WTC11 (cell line): ENCODE measurements around the gene CPT1A.

ENCODE experiments used
- CREB1 ChIP-seq: sonication (generic); formaldehyde crosslinking; IDR thresholded peaks from 2 replicates; pipeline ENCODE4 v1.8.0; 2023; ENCODE audit warnings: mild to moderate bottlenecking, missing genetic modification reagents
- CTCF ChIP-seq: fragments of 200-600 bp; IDR thresholded peaks from 2 replicates; pipeline ENCODE4 v1.8.0; 2022; ENCODE audit warnings: antibody characterized with exemption
- ELF4 ChIP-seq: sonication (generic); formaldehyde crosslinking; IDR thresholded peaks from 2 replicates; pipeline ENCODE4 v1.8.1; 2022; ENCODE audit warnings: low read depth, mild to moderate bottlenecking, moderate library complexity, missing genetic modification reagents
- KAT7 ChIP-seq: sonication (generic); formaldehyde crosslinking; IDR thresholded peaks from 2 replicates; pipeline ENCODE4 v1.8.1; 2023; ENCODE audit warnings: missing genetic modification reagents, mild to moderate bottlenecking, borderline replicate concordance
- SMAD4 ChIP-seq: sonication (generic); formaldehyde crosslinking; IDR thresholded peaks from 2 replicates; pipeline ENCODE4 v1.8.0; 2022; ENCODE audit warnings: mild to moderate bottlenecking, missing genetic modification reagents
- TEAD1 ChIP-seq: sonication (generic); formaldehyde crosslinking; IDR thresholded peaks from 2 replicates; pipeline ENCODE4 v1.8.0; 2022; ENCODE audit warnings: mild to moderate bottlenecking, missing genetic modification reagents
- USF1 ChIP-seq: sonication (generic); formaldehyde crosslinking; IDR thresholded peaks from 2 replicates; pipeline ENCODE4 v1.8.0; 2022; ENCODE audit warnings: mild to moderate bottlenecking, missing genetic modification reagents
- ZBTB21 ChIP-seq: sonication (generic); formaldehyde crosslinking; IDR thresholded peaks from 2 replicates; pipeline ENCODE4 v1.8.1; 2023; ENCODE audit warnings: mild to moderate bottlenecking, missing genetic modification reagents, borderline replicate concordance
- ZBTB43 ChIP-seq: sonication (generic); formaldehyde crosslinking; IDR thresholded peaks from 2 replicates; pipeline ENCODE4 v1.8.1; 2023; ENCODE audit warnings: mild to moderate bottlenecking, missing genetic modification reagents
- ZNF232 ChIP-seq: sonication (generic); formaldehyde crosslinking; IDR thresholded peaks from 2 replicates; pipeline ENCODE4 v1.8.0; 2022; ENCODE audit warnings: mild to moderate bottlenecking, missing genetic modification reagents
- ZNF317 ChIP-seq: sonication (generic); formaldehyde crosslinking; IDR thresholded peaks from 2 replicates; pipeline ENCODE4 v1.8.1; 2023; ENCODE audit warnings: low read depth, mild to moderate bottlenecking, moderate library complexity, missing genetic modification reagents, borderline replicate concordance

GRCh38 chr11:68826726-68827125 is 15.0 kb downstream of the CPT1A start:
- TF ChIP-seq ZNF232 (CRISPR knock-in tag) (no peak), SMAD4 (CRISPR knock-in tag) (no peak), USF1 (no peak), ZBTB43 (CRISPR knock-in tag) (no peak), TEAD1 (CRISPR knock-in tag) (no peak), CREB1 (CRISPR knock-in tag) (no peak), KAT7 (CRISPR knock-in tag) (no peak), CTCF (no peak), ELF4 (no peak), ZBTB21 (no peak), ZNF317 (CRISPR knock-in tag) (no peak)
